Activated CD4-positive, alpha-beta T cell treated with anti-CD3 and anti-CD28 coated beads, Interleukin-2, amount 10 ng/mL, durations not matched to agents 7 days and 5 days (primary cell): ENCODE measurements around the gene NUDT3. TPM values are rescaled to one million over a fixed set of nuclear protein-coding genes. Genes with fewer than 3 reads are reported as not detected.
A peak's percentile ranks its signal among the peaks of the same experiment; 100 is the strongest.
"Not testable (repeated sequence)": the region's sequence is repeated elsewhere in the genome, so short reads cannot be mapped to it uniquely, and the experiment has no call there.

Experiments
- CTCF ChIA-PET: fragments of 350-600 bp; sonication (Branson Sonifier 250); formaldehyde crosslinking; loops from one replicate; lab custom pipeline; 2021; ENCODE audit warnings: antibody characterized with exemption; lab: Charles Lee
- POLR2A ChIA-PET: fragments of 350-600 bp; sonication (Branson Sonifier 250); formaldehyde crosslinking; loops from one replicate; lab custom pipeline; 2021; ENCODE audit warnings: antibody characterized with exemption; lab: Charles Lee
- DNase-seq: peaks from one replicate; pipeline ENCODE4 v3.0.0-alpha.2; 2020
- H3K27ac Mint-ChIP-seq: one replicate; pipeline ENCODE4 v1.8.0; 2021; ENCODE audit warnings: mild to moderate bottlenecking, moderate library complexity, mixed read lengths
- H3K27me3 Mint-ChIP-seq: one replicate; pipeline ENCODE4 v1.8.0; 2021; ENCODE audit warnings: mixed read lengths
- H3K36me3 Mint-ChIP-seq: one replicate; pipeline ENCODE4 v1.8.0; 2021; ENCODE audit warnings: low read depth, mixed read lengths
- H3K4me1 Mint-ChIP-seq: one replicate; pipeline ENCODE4 v1.8.0; 2021; ENCODE audit warnings: mixed read lengths
- H3K4me3 Mint-ChIP-seq: one replicate; pipeline ENCODE4 v1.8.0; 2021; ENCODE audit warnings: mild to moderate bottlenecking, moderate library complexity, mixed read lengths
- H3K9me3 Mint-ChIP-seq: one replicate; pipeline ENCODE4 v1.8.0; 2021; ENCODE audit warnings: mixed read lengths
- total RNA-seq, 2 experiments: library from RNA; stranded (reverse); gene quantifications; one replicate each; pipeline ENCODE4 v1.2.3, GENCODE V29; 2021

Gene NUDT3
- total RNA-seq, 2 experiments from 2014 or later: 12.4 to 13.3 TPM

- H3K27me3 Mint-ChIP-seq, H3K27ac Mint-ChIP-seq, CTCF ChIA-PET, H3K9me3 Mint-ChIP-seq, H3K4me3 Mint-ChIP-seq, H3K4me1 Mint-ChIP-seq, H3K36me3 Mint-ChIP-seq, DNase-seq, POLR2A ChIA-PET: not testable (repeated sequence)
These were observed 14.9 kb downstream of the NUDT3 start for GRCh38 chr6:34377571-34377970.

GRCh38 chr6:34375833-34376232, 16.6 kb downstream of the NUDT3 start:
- POLR2A ChIA-PET: interaction anchor here (0.8 kb wide), 1 partner anchor 13 kb away, joined by 3 read pairs; no protein-coding TSS in a partner anchor
- Mint-ChIP-seq H3K27ac (no peak overlapping the region), H3K36me3 (peaks cover 3% of the 10 kb centered on the region), H3K4me3 (no peak overlapping the region), H3K4me1 (no peaks in the 10 kb centered on the region), H3K27me3 (no peaks in the 10 kb centered on the region), H3K9me3 (no peaks in the 10 kb centered on the region)
- CTCF ChIA-PET: interaction anchor here (0.8 kb wide), 1 partner anchor 21 kb away, joined by 3 read pairs; no protein-coding TSS in a partner anchor
- DNase-seq: no peak

- CTCF ChIA-PET: no interaction called here
- Mint-ChIP-seq H3K4me1 (no peaks in the 10 kb centered on the region), H3K4me3 (no peak overlapping the region), H3K36me3 (peaks cover 2% of the 10 kb centered on the region), H3K27ac (no peak overlapping the region), H3K9me3 (no peaks in the 10 kb centered on the region), H3K27me3 (no peaks in the 10 kb centered on the region)
- POLR2A ChIA-PET: no interaction called here
- DNase-seq: no peak
These were observed 18.0 kb downstream of the NUDT3 start for GRCh38 chr6:34374508-34374907.

GRCh38 chr6:34374069-34374468, 18.4 kb downstream of the NUDT3 start:
- no peak overlapping the region for H3K27ac Mint-ChIP-seq

GRCh38 chr6:34373511-34373910, 19.0 kb downstream of the NUDT3 start:
- Mint-ChIP-seq H3K27ac (no peak overlapping the region), H3K4me1 (peaks cover 3% of the 10 kb centered on the region), H3K27me3 (no peaks in the 10 kb centered on the region), H3K9me3 (no peaks in the 10 kb centered on the region), H3K4me3 (no peak overlapping the region), H3K36me3 (peaks cover 2% of the 10 kb centered on the region)
- CTCF ChIA-PET: no interaction called here
- no peak for DNase-seq
- POLR2A ChIA-PET: no interaction called here

More at GRCh38 chr6:34374069-34374468, 18.4 kb downstream of the NUDT3 start:
- DNase-seq: no peak
- Mint-ChIP-seq H3K36me3 (peaks cover 2% of the 10 kb centered on the region), H3K4me3 (no peak overlapping the region), H3K9me3 (no peaks in the 10 kb centered on the region), H3K27me3 (no peaks in the 10 kb centered on the region), H3K4me1 (peaks cover 3% of the 10 kb centered on the region)
- CTCF ChIA-PET: no interaction called here
- POLR2A ChIA-PET: no interaction called here

DNA sequence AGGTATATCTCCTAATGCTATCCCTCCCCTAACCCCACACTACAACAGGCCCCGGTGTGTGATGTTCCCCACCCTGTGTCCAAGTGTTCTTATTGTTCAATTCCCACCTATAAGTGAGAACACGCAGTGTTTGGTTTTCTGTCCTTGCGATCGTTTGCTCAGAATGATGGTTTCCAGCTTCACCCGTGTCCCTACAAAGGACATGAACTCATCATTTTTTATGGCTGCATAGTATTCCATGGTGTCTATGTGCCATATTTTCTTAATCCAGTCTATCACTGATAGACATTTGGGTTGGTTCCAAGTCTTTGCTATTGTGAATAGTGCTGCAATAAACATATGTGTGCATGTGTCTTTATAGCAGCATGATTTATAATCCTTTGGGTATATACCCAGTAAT, 20.6 kb downstream of the NUDT3 start:
- CTCF ChIA-PET, DNase-seq, H3K27me3 Mint-ChIP-seq, H3K36me3 Mint-ChIP-seq, H3K27ac Mint-ChIP-seq, H3K4me3 Mint-ChIP-seq, H3K4me1 Mint-ChIP-seq, POLR2A ChIA-PET, H3K9me3 Mint-ChIP-seq: not testable (repeated sequence)

DNA sequence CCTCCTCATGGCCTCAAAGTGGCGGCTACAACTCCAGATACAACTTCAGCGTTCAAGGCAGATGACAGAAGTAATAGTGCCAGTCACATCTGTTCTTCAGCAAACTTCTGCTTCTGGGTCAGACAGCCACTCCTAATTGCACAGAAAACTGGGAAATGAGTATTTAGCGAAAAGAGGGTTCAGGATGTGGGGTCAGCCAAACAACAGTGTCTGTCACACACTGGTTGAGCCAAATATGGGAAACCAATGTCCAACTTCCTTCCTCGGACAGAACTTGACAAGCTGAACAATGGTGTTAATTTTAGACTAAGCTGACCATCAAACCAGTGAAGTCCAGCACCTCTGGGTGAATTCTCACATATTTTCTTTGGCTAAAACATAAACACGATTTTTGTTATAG, 22.1 kb downstream of the NUDT3 start:
- CTCF ChIA-PET: no interaction called here
- peaks cover 3% of the 10 kb centered on the region for H3K4me1 Mint-ChIP-seq
- H3K27me3 Mint-ChIP-seq: no peaks in the 10 kb centered on the region
- DNase-seq: no peak
- peaks cover 2% of the 10 kb centered on the region for H3K36me3 Mint-ChIP-seq
- POLR2A ChIA-PET: no interaction called here
- H3K4me3 Mint-ChIP-seq: no peak overlapping the region
- H3K9me3 Mint-ChIP-seq: no peaks in the 10 kb centered on the region
- H3K27ac Mint-ChIP-seq: no peak overlapping the region

- H3K27me3 Mint-ChIP-seq: no peaks in the 10 kb centered on the region
- no peaks in the 10 kb centered on the region for H3K9me3 Mint-ChIP-seq
- ChIA-PET POLR2A (no interaction called here), CTCF (no interaction called here)
- no peak overlapping the region for H3K27ac Mint-ChIP-seq
- H3K36me3 Mint-ChIP-seq: peaks cover 2% of the 10 kb centered on the region
- H3K4me1 Mint-ChIP-seq: peaks cover 3% of the 10 kb centered on the region
- DNase-seq: no peak
- H3K4me3 Mint-ChIP-seq: no peak overlapping the region
These were observed 23.1 kb downstream of the NUDT3 start for GRCh38 chr6:34369385-34369784.

GRCh38 chr6:34366639-34366921, 25.9 kb downstream of the NUDT3 start:
- Mint-ChIP-seq H3K4me1 (peaks cover 20% of the 10 kb centered on the region), H3K9me3 (no peaks in the 10 kb centered on the region), H3K4me3 (no peak overlapping the region), H3K27ac (no peak overlapping the region), H3K36me3 (no peaks in the 10 kb centered on the region), H3K27me3 (no peaks in the 10 kb centered on the region)
- ChIA-PET CTCF (interaction anchor here (1.0 kb wide), 1 partner anchor 48 kb away, joined by 6 read pairs; no protein-coding TSS in a partner anchor), POLR2A (no interaction called here)
- DNase-seq: no peak

- CTCF ChIA-PET: interaction anchor here (1.0 kb wide), 1 partner anchor 49 kb away, joined by 6 read pairs; no protein-coding TSS in a partner anchor
- POLR2A ChIA-PET, H3K4me3 Mint-ChIP-seq, H3K27ac Mint-ChIP-seq, H3K27me3 Mint-ChIP-seq, DNase-seq, H3K36me3 Mint-ChIP-seq, H3K9me3 Mint-ChIP-seq: not testable (repeated sequence)
- peaks cover 22% of the 10 kb centered on the region for H3K4me1 Mint-ChIP-seq
These were observed 26.5 kb downstream of the NUDT3 start for GRCh38 chr6:34365781-34366638.

GRCh38 chr6:34363681-34364075, 28.8 kb downstream of the NUDT3 start:
- POLR2A ChIA-PET, H3K4me3 Mint-ChIP-seq, CTCF ChIA-PET, DNase-seq, H3K27me3 Mint-ChIP-seq, H3K36me3 Mint-ChIP-seq, H3K9me3 Mint-ChIP-seq, H3K27ac Mint-ChIP-seq: not testable (repeated sequence)
- peaks cover 26% of the 10 kb centered on the region for H3K4me1 Mint-ChIP-seq

DNA sequence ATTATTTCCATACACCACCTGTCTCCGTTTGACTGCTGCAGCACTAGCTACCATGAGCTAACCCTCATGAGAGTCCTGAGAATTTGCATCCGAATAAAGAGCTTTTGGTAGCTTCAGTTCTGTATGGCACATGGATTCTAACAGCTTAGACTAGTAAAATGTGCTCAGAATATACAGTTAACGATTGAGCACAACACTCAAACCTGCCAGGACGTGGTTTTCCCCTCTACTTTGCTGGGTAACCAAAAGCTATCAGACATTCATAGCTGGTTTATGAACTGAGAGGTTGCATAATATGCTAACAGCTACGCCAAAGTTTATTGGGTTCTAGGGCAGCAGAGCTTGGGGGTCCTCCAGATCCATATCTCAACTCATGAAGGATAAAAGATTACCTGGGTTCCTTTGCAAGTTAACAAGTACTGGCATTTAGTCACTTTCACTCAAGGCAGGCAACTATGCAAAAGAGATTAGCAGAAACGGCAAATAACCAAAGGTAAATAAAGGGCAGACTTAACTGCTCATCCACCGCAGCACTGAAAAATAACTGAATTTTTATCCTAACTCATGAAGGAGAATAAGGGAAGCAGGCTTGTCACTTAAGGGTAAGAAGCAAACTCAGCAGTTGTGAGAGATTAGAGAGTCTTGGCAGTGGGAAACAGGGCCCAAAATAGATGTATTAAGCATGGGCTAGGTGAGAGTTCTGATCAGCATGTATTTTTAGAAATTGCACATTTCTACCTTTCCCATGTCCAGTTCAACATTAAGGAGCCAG, 29.4 kb downstream of the NUDT3 start:
- ChIA-PET POLR2A (interaction anchor here (0.5 kb wide), 1 partner anchor 13 kb away, joined by 3 read pairs; no protein-coding TSS in a partner anchor), CTCF (interaction anchor here (0.9 kb wide), 2 partner anchors 52 to 167 kb away, joined by 3 read pairs; no protein-coding TSS in a partner anchor)
- H3K27ac Mint-ChIP-seq: peak overlapping the region; percentile 55
- no peaks in the 10 kb centered on the region for H3K27me3 Mint-ChIP-seq
- peaks cover 26% of the 10 kb centered on the region for H3K4me1 Mint-ChIP-seq
- no peak overlapping the region for H3K4me3 Mint-ChIP-seq
- no peaks in the 10 kb centered on the region for H3K36me3 Mint-ChIP-seq
- H3K9me3 Mint-ChIP-seq: no peaks in the 10 kb centered on the region
- peak; percentile 49 for DNase-seq

DNA sequence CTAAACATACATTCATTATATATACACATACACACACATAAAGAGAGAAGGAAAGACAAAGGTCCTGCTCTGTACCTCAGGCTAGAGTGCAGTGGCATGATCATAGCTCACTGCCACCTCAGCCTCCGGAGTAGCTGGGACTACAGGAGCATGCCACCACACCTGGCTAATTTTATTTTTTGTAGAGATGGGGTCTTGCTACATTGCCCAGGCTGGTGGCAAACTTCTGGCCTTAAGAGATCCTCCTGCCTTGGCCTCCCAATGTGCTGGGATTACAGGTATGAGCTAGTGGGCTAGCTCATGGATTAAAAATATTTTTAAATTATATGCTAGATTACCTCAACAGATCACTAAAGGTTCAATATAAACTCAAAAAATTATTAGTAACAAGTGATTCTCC, 30.3 kb downstream of the NUDT3 start:
- CTCF ChIA-PET: interaction anchor here (0.6 to 0.9 kb wide), 3 partner anchors 74 to 166 kb away, joined by 3 to 5 read pairs (median 3); no protein-coding TSS in a partner anchor
- no peak for DNase-seq
- no peak overlapping the region for H3K27ac Mint-ChIP-seq
- H3K9me3 Mint-ChIP-seq: no peaks in the 10 kb centered on the region
- no peak overlapping the region for H3K4me3 Mint-ChIP-seq
- POLR2A ChIA-PET: no interaction called here
- no peaks in the 10 kb centered on the region for H3K36me3 Mint-ChIP-seq
- peaks cover 26% of the 10 kb centered on the region for H3K4me1 Mint-ChIP-seq
- H3K27me3 Mint-ChIP-seq: no peaks in the 10 kb centered on the region
